Suppressor macrophage treated with lipopolysaccharide for 1 hour (primary cell): ENCODE data around the gene CSNK2A1.
"Not testable (repeated sequence)": the region's sequence is repeated elsewhere in the genome, so short reads cannot be mapped to it uniquely, and the experiment has no call there.

Experiments used
- DNase-seq, 3 donors: peaks; one replicate each; pipeline ENCODE4 v3.0.0-alpha.2; 2020 to 2022

CSNK2A1 gene

GRCh38 chr20:532530-532929 is 11.1 kb downstream of the CSNK2A1 start:
- DNase-seq: no peak

GRCh38 chr20:531608-532007 is 12.0 kb downstream of the CSNK2A1 start:
- DNase-seq: no peak

DNA sequence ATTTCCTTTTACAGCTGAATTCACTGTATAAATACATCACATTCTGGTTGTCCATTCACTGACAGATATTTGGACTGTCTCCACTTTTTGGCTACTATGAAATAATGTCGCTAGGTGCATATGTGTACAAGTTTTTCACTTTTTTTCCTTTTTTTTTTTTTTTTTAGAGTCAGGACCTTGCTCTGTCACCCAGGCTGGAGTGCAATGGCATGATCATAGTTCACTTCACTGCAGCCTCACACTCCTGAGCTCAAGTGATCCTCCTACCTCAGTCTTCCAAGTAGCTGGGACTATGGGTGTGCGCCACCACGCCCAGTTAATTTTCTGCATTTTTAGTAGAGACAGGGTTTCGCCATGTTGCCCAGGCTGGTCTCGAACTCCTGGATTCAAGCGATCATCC is 13.3 kb downstream of the CSNK2A1 start:
- no peak for DNase-seq

DNA sequence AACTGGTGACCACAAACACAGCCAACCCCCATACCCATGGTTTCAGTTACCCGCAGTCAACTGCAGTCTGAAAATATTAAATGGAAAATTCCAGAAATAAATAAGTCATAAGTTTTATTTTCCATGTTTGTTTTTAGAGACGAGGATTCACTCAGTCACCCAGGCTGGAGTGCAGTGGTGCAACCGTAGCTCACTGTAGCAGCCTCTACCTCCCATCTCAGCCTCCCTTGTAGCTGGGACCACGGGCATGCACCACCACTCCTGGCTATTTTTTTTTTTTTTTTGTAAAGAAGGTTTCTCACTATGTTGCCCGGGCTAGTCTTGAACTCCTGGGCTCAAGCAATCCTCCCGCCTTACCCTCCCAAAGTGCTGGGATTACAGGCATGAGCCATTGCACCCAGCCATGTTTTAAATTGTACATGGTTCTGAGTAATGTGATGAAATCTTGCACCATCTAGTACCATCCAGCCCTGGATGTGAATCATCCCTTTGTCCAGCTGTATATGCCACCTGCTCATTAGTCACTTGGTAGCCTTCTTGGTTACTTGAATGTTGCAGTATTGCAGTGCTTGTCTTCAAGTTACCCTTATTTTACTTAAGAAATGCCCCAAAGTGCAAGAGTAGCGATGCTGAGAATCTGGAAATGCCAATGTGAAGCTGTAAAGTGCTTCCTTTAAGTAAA is 14.5 kb downstream of the CSNK2A1 start:
- peak; percentile 78 to 90 (median 85) for DNase-seq

DNA sequence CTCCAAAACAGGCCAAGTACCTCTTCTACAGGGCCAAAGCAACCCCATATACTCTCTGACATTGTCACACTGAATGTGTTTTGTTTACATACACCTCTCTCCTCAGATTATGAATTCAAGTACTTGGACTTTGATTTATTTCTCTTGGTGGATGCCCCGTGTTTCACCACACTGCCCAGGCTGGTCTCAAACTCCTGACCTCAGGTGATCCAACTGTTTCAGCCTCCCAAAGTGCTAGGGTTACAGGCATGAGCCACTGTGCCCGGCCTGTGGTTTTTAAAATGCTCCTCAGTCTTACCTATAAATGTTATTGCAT is 16.1 kb downstream of the CSNK2A1 start:
- DNase-seq: no peak

DNA sequence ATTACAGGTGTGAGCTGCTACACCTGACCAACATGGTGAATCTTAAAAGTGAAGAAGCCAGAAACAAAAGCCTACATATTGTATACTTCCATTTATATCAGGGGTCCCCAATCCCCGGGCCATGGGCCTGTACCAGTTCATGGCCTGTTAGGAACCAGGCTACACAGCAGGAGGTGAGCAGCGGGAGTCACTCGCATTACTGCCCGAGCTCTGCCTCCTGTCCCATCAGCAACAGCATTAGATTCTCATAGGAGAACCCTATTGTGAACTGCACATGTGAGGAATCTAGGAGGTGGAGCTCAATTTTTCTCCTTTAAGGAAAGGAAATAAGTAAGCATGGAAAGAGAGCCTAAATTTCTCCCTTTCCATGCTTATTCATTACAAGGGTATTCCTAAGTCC is 21.7 kb downstream of the CSNK2A1 start:
- DNase-seq: no peak

GRCh38 chr20:519999-520398 is 23.6 kb downstream of the CSNK2A1 start:
- DNase-seq: no peak

DNA sequence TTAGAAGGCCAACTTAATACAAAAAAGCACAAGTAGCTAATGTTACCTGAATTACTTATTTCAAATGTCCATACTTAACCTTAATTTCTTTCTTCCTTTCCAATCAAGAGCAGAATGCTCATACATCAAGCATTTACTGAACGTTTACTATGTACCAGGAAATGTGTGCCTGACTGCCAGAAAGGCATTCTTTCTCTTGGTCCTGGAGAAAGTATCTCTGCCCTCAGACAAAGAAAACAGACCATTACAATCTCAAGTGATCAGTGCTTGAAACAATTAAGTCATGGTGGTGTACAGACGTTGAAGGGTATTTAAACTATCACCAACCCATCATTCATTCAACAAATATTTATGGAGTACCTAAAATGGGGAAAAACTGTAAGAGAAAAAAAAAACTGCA is 26.4 kb downstream of the CSNK2A1 start:
- DNase-seq: no peak

- DNase-seq: no peak
These were observed 26.8 kb downstream of the CSNK2A1 start for GRCh38 chr20:516799-517198.

GRCh38 chr20:515696-516095 is 27.9 kb downstream of the CSNK2A1 start:
- no peak for DNase-seq

DNA sequence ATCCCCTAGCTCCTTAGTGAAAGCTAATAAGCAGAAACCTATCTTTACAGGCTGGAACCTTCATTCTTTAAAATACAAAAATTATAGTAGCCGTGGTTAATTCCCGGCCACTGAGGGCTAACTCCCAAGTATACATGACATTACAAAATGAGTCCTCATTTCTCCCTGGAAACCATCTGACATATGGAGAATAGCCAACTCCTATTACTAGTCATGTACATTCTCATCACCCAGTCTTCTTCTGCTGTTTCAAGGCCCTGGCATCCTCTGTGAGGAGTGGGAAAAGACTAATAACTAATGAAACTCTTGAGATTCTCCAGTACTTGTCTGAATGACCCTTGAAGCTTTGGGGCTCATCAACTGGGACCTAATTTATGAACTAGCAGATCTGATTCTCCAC is 30.2 kb downstream of the CSNK2A1 start:
- DNase-seq: no peak

DNA sequence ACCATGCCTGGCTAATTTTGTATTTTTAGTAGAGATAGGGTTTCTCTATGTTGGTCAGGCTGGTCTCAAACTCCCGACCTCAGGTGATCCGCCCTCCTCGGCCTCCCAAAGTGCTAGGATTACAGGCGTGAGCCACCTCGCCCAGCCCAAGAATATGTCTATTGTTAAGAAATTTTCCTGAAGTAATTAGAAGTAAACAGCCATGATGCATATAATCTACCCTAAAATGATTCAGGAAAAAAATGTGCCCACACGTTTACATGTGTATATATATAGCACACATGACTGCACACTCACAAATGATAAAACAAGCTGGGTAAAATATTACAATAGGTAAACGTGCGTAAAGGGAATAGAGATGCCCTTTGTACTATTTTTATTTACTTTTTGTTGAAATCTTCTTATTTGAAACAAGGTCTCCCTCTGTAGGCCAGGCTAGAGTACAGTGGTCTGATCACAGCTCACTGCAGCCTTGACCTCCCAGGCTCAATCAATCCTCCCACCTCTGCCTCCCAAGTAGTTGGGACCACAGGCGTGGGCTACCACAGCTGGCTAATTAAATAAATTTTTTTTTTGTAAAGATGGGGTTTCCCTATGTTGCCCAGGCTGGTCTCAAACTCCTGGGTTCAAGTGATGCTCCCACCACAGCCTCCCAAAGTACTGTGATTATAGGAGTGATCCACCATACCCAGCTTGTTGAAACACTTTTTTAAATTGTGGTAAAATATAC is 33.1 kb downstream of the CSNK2A1 start:
- not testable (repeated sequence) for DNase-seq

DNA sequence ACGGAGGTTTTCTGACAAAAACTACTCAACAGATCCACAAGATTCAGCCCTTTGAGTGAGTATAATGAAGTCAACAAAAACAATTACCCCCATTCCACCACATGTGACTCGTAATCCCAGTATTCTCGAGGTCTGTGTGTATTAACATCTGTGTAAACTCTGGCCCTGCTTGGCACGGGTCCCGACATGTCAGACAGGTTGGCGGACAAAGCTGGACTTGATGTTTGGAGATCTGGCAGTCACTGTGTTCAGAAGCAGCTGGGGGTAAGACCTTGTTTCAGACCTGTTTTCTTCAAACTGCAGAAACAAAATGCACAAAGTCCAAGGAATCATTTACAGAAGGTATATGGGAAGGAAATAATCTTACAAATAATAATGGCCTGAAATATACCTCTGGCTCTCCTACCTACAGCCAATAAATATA is 35.2 kb downstream of the CSNK2A1 start:
- DNase-seq: not testable (repeated sequence)

- DNase-seq: no peak
These were observed 35.7 kb downstream of the CSNK2A1 start for GRCh38 chr20:507761-508332.

- DNase-seq: no peak
These were observed 36.4 kb downstream of the CSNK2A1 start for GRCh38 chr20:507006-507758.

DNA sequence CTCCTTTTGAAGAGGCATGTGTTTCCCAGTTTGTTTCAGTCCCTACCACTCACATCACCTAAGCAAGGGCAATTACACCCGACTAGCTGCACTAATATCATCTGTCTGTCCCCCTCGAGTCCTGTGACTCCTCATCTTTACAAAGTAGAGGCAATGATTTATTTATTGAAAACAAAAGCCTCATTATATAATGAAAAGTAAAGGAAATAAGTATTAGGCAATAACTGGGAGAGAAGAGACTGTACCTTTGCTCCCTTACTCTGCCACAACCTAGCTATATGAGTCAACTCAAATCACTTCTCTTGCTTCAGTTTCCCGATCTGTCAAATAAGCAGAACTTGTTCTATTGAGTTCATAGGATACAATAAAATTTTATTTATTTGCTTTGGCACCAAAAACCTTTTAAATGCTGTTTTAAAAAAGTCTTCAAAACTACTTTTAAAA is 38.9 kb downstream of the CSNK2A1 start:
- no peak for DNase-seq

GRCh38 chr20:503048-503737 is 40.4 kb downstream of the CSNK2A1 start:
- DNase-seq: no peak

GRCh38 chr20:497979-498378 is 45.6 kb downstream of the CSNK2A1 start:
- DNase-seq: no peak

DNA sequence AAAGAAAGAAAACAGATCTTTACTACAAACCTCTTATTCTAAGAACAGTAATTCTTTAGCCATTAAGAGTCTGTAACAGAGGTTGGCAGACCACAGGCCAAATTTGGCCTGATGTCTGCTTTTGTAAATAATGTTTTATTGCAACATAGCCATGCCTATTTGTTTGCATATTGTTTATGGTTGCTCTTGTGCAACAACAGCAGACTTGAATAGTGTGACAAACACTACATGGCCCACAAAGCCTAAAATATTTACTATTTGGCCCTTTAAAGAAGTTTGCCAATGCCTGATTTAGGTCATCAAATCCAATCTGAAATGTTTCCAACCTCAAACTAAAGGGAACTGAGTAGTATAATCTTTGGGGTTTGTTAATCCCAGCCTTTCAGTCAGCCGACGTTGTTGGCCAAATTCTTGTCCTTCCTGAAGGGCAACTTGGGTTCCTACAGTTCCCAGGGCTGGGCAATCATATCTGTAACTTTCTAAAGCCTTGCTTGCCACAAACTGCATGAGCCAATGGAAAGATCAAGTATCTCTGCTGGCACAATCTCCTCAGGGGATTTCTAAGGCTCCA is 47.4 kb downstream of the CSNK2A1 start:
- DNase-seq: no peak

DNA sequence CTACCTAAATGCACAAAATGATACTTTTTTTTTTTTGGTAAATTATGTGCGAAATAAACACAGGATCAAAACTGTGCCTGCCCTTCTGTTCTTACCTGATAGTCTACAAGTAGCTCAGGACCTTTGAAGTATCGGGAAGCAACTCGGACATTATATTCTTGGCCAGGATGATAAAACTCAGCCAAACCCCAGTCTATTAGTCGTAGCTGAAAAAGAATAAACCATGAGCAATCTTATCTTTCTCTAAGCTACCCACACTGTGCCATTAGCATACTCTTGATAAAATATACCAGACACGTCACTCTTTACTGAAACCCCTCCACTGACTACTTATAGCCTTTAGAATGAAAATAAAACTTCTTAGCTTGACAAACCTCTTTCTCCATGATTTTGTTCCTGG is 51.4 kb downstream of the CSNK2A1 start:
- DNase-seq: no peak

GRCh38 chr20:487655-488054 is 55.9 kb downstream of the CSNK2A1 start:
- DNase-seq: no peak

- no peak for DNase-seq
These were observed 59.6 kb downstream of the CSNK2A1 start for GRCh38 chr20:483815-484644.
